D721Med (cell line): ENCODE measurements around the gene UBE2J2.

ENCODE experiments used
- DNase-seq: peaks from one replicate; pipeline ENCODE4 v3.0.0; 2011; ENCODE audit warnings: low spot score; ENCODE audit not compliant: insufficient read length
- FAIRE-seq: peaks from 2 replicates; lab custom pipeline; 2011; peaks lifted over from hg19 to GRCh38; lab: Jason Lieb, UNC
- CTCF ChIP-seq: IDR thresholded peaks from 2 replicates; pipeline ENCODE4 v1.5.1; 2012; ENCODE audit warnings: mild to moderate bottlenecking, control low read depth; ENCODE audit not compliant: insufficient read depth; ENCODE audit errors: missing control alignments

UBE2J2 gene

GRCh38 chr1:1308756-1309250 is 35.1 kb upstream of the UBE2J2 start:
- no peak for DNase-seq
- no peak for TF ChIP-seq CTCF
- no peak for FAIRE-seq

GRCh38 chr1:1307923-1308755 is 34.5 kb upstream of the UBE2J2 start, which contains the start of the genes ACAP3 and PUSL1:
Gene ACAP3, minus strand, starts transcription at chr1:1307930. Its CDS starts 115 bp downstream, at chr1:1307815.
Gene PUSL1, plus strand, starts transcription at chr1:1308597. Its CDS starts 47 bp downstream, at chr1:1308644.
- DNase-seq = no peak
- TF ChIP-seq CTCF = no peak
- no peak for FAIRE-seq

- TF ChIP-seq CTCF = no peak
- FAIRE-seq = no peak
- DNase-seq = no peak
Measured at GRCh38 chr1:1307261-1307922, 33.7 kb upstream of the UBE2J2 start.

- TF ChIP-seq CTCF = no peak
- DNase-seq (no peak), FAIRE-seq (no peak)
Measured at GRCh38 chr1:1306661-1307260, 33.1 kb upstream of the UBE2J2 start.

GRCh38 chr1:1306070-1306660 is 32.5 kb upstream of the UBE2J2 start:
- FAIRE-seq (no peak), DNase-seq (no peak)
- TF ChIP-seq CTCF = peak; percentile 17

GRCh38 chr1:1305300-1306069 is 31.8 kb upstream of the UBE2J2 start:
- no peak for DNase-seq
- FAIRE-seq = no peak
- TF ChIP-seq CTCF = no peak
